ENCODE measurements around the gene EYS. TPM values are rescaled to one million over a fixed set of nuclear protein-coding genes. Genes with fewer than 3 reads are reported as not detected.
"Not testable (repeated sequence)": the region's sequence is repeated elsewhere in the genome, so short reads cannot be mapped to it uniquely, and the experiment has no call there.

Gene EYS
- total RNA-seq, 1 donor from 2014 or later: not detected

DNA sequence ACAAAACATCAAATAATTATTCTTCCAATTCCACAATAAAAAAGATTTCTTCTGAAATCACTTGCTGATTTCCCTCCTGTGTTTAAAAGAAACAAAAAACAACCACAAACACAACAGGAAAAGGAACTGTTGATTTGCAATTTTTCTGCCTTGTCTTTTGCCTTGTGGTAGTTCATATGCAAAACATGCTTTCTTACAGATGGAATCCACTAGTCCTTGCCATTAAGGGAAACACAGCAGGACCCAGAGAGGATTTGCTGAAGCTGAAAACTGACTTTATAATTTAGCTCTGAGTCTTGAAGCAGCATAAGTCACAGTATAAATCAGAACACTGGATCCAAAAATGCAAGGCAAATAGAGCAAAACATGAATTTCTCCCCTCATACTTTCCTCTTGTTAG is 1742.7 kb downstream of the EYS start:
- Mint-ChIP-seq H3K4me1 (ENCODE audit: unreplicated experiment) (no peaks in the 10 kb centered on the region), H3K27ac (ENCODE audit: unreplicated experiment) (no peak overlapping the region)
- TF ChIP-seq, protein P1, sequence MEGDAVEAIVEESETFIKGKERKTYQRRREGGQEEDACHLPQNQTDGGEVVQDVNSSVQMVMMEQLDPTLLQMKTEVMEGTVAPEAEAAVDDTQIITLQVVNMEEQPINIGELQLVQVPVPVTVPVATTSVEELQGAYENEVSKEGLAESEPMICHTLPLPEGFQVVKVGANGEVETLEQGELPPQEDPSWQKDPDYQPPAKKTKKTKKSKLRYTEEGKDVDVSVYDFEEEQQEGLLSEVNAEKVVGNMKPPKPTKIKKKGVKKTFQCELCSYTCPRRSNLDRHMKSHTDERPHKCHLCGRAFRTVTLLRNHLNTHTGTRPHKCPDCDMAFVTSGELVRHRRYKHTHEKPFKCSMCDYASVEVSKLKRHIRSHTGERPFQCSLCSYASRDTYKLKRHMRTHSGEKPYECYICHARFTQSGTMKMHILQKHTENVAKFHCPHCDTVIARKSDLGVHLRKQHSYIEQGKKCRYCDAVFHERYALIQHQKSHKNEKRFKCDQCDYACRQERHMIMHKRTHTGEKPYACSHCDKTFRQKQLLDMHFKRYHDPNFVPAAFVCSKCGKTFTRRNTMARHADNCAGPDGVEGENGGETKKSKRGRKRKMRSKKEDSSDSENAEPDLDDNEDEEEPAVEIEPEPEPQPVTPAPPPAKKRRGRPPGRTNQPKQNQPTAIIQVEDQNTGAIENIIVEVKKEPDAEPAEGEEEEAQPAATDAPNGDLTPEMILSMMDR (IDR thresholded peaks at IDR 0.05): no peak

DNA sequence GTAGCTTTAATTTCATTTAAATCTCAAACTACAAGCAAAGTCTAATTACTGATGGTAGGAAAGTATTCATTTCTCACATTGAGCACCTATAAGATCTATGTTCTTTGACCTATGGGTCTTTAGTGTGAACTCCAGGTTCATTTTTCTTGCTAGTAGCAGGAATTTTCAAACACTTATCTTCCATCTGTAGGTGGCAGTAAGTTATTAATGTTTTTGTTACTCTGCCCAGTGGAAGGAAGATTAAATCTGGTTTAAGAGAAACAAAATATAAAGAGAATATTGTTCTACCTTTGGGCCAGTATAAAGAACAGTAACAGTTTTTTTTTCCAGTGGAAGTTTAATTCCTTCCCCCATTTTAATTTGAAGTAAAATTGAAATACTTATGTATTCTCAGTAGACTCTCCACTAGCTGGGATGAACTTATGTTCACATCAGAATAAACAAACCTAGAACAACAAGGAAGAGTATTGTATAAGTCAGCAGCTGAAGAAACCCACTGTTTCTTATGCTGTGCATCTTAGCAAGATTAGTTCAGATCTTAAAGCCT is 1743.2 kb downstream of the EYS start:
- Mint-ChIP-seq H3K4me1 (ENCODE audit: unreplicated experiment) (no peaks in the 10 kb centered on the region), H3K27ac (ENCODE audit: unreplicated experiment) (no peak overlapping the region), H3K9me3 (ENCODE audit: unreplicated experiment) (no peaks in the 10 kb centered on the region), H3K27me3 (ENCODE audit: unreplicated experiment) (peaks cover 5% of the 10 kb centered on the region), H3K36me3 (ENCODE audit: unreplicated experiment) (no peaks in the 10 kb centered on the region), H3K4me3 (ENCODE audit: unreplicated experiment) (no peak overlapping the region)
- TF ChIP-seq, protein P1 (IDR thresholded peaks at IDR 0.05): peak; percentile 18
- no peak for DNase-seq (ENCODE audit: extremely low spot score, unreplicated experiment)

More for the DNA sequence above, 1742.7 kb downstream of the EYS start:
- Mint-ChIP-seq H3K9me3 (ENCODE audit: unreplicated experiment) (no peaks in the 10 kb centered on the region), H3K4me3 (ENCODE audit: unreplicated experiment) (no peak overlapping the region), H3K27me3 (ENCODE audit: unreplicated experiment) (peaks cover 5% of the 10 kb centered on the region), H3K36me3 (ENCODE audit: unreplicated experiment) (no peaks in the 10 kb centered on the region)
- DNase-seq (ENCODE audit: extremely low spot score, unreplicated experiment): no peak

DNA sequence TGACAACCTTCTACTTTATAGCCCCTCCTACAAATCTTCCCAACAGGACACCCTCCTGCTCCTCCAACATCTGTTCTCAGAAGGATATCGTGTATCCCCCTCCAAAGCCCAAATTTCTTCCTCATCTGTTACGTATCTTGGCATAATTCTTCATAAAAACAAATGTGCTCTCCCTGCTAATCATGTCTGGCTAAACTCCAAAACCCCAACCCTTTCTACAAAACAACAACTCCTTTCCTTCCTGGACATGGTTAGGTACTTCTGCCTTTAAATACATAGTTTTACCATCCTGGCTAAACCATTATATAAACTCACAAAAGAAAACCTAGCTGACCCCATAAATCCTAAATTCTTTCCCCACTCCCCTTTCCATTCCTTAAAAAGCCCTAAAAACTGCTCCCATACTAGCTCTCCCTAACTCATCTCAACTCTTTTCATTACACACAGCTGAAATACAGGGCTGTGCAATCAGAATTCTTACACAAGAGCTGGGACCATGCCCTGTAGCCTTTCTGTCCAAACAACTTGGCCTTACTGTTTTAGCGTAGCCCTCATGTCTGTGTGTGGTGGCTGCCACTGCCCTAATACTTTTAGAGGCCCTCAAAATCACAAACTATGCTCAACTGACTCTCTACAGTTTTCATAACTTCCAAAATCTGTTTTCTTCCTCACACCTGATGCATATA is 1753.5 kb downstream of the EYS start:
- H3K9me3 Mint-ChIP-seq (ENCODE audit: unreplicated experiment); H3K4me1 Mint-ChIP-seq (ENCODE audit: unreplicated experiment); DNase-seq (ENCODE audit: extremely low spot score, unreplicated experiment); H3K4me3 Mint-ChIP-seq (ENCODE audit: unreplicated experiment); H3K27me3 Mint-ChIP-seq (ENCODE audit: unreplicated experiment); H3K27ac Mint-ChIP-seq (ENCODE audit: unreplicated experiment); H3K36me3 Mint-ChIP-seq (ENCODE audit: unreplicated experiment): not testable (repeated sequence)

DNA sequence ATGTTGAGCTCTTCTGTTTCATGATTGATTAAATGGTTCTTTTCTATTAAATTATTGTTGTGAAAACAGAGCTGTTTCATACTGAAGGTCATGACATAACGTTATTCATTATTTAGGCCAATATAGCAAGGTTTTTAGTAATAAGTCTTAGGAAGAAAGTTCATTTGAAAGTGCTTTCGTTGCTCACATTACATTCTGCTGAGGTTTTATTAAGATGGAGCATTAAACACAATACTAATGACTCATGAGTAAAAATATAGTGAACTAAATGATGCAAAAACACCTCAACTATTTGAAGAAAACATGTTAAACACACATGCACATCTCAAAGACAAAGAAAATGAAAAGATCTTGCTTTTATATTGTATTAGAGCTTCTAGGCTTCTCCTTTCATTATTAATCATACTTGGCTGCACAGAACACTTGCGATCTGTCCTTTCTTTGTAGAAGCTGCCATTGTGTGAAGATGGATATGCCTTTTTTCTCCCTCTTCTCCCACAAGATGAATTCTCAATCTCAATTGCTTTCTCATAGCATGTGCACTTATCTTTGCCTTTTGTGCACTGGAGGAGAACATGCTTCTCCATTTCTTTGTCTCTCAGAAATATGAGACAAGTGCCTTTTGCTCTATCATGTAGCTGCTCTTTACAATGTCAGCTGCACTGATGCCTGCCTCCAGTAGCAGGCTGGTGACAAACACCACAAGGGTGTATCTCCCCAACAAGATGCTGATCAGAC is 1759.1 kb downstream of the EYS start:
- Mint-ChIP-seq H3K4me3 (ENCODE audit: unreplicated experiment) (no peak overlapping the region), H3K9me3 (ENCODE audit: unreplicated experiment) (no peaks in the 10 kb centered on the region), H3K27me3 (ENCODE audit: unreplicated experiment) (peaks cover 11% of the 10 kb centered on the region), H3K4me1 (ENCODE audit: unreplicated experiment) (no peaks in the 10 kb centered on the region), H3K27ac (ENCODE audit: unreplicated experiment) (no peak overlapping the region), H3K36me3 (ENCODE audit: unreplicated experiment) (no peaks in the 10 kb centered on the region)
- TF ChIP-seq, protein P1 (IDR thresholded peaks at IDR 0.05): no peak
- no peak for DNase-seq (ENCODE audit: extremely low spot score, unreplicated experiment)

DNA sequence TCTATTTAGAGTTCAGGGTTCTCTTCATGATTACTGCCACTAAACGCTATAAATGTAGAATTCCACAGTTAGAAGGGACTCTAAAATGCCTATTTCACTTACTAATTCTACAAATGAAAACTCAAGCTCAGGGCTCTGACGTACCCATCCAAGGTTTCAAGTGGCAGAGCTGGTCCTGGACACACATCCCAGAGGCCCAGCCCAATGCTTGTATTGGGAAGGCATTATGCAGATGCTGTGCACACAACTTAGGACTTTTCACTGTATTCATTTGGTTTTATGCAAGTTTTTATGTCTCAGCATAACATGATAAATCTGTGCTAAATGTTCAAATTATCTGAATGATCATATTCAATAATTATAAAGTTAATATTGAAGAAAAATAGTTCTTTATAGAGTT is 1761.0 kb downstream of the EYS start:
- DNase-seq (ENCODE audit: extremely low spot score, unreplicated experiment): no peak
- no peaks in the 10 kb centered on the region for H3K4me1 Mint-ChIP-seq (ENCODE audit: unreplicated experiment)
- no peaks in the 10 kb centered on the region for H3K36me3 Mint-ChIP-seq (ENCODE audit: unreplicated experiment)
- no peak overlapping the region for H3K27ac Mint-ChIP-seq (ENCODE audit: unreplicated experiment)
- TF ChIP-seq, protein P1 (IDR thresholded peaks at IDR 0.05): no peak
- no peaks in the 10 kb centered on the region for H3K9me3 Mint-ChIP-seq (ENCODE audit: unreplicated experiment)
- H3K27me3 Mint-ChIP-seq (ENCODE audit: unreplicated experiment): peaks cover 11% of the 10 kb centered on the region
- no peak overlapping the region for H3K4me3 Mint-ChIP-seq (ENCODE audit: unreplicated experiment)
